HG02970 (cell line): Measurements from ENCODE around the gene UGGT2.
"Not testable (repeated sequence)": the region's sequence is repeated elsewhere in the genome, so short reads cannot be mapped to it uniquely, and the experiment has no call there.

Experiments used
- ATAC-seq: cut with Tn5 transposase; IDR thresholded peaks from one replicate; pipeline ENCODE4 v1.9.1; 2021; ENCODE audit warnings: mild to moderate bottlenecking, moderate library complexity, moderate number of reproducible peaks; ENCODE audit not compliant: unreplicated experiment, low FRiP score

The UGGT2 gene

DNA sequence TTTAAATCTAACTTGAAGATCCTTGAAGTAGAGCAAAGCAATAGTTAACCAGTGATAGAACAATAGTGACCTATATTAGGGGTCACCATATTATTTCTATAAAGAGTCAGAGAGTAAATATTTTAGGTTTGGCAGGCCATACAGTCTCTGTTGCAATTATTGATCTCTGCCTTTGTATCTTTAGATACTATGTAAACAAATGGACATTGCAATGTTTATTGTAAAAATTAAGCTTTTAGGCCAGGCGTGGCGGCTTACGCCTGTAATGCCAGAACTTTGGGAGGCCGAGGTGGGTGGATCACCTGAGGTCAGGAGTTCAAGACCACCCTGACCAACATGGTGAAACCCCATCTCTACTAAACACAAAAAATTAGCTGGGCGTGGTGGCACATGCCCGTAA, 80.5 kb downstream of the UGGT2 start:
- ATAC-seq = not testable (repeated sequence)

DNA sequence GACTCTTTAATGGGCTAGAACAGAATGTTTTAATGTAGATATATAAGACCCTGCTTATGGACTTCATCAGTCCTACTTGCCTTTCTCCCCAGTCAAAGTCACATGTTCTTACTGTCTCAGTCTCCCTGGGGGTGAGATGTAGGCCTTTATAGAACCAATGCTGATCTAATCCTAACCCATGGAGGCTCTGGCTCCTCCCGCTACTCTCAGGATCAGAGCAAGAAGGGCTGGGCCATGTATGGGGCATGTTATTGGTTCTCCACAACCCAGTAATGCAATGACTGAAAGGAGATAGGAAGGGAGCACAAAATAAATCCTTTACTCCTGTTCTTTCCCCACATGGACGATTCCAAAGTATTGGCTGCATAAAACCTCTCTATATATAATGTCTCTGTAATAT, 82.3 kb downstream of the UGGT2 start:
- no peak for ATAC-seq

- ATAC-seq = no peak
Measured at GRCh38 chr13:95968906-95969305, 84.3 kb downstream of the UGGT2 start.

- no peak for ATAC-seq
Measured at GRCh38 chr13:95957331-95957730, 95.9 kb downstream of the UGGT2 start.

DNA sequence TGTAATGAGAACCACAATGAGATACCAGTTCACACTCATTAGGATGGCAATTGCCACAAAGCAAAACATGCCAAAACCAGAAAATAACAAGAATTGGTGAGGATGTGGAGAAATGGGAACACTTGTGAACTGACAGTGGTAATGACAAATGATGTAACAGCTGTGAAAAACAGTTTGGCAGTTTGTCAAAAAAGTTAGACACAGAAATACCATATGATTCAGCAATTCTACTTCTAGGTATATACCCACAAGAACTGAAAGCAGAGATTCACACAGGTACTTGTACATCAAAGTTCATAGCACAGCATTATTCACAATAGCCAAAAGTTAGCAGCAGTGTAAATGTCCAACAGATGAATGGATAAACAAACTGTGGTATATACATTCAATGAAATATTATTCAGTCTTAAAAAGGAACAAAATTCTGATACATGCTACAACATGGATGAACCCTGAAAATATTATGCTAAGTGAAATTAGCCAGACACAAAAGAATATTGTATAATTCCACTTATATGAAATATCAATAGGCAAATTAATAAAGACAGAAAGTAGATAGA, 96.5 kb downstream of the UGGT2 start:
- no peak for ATAC-seq

- no peak for ATAC-seq
Measured at GRCh38 chr13:95955719-95956118, 97.5 kb downstream of the UGGT2 start.

DNA sequence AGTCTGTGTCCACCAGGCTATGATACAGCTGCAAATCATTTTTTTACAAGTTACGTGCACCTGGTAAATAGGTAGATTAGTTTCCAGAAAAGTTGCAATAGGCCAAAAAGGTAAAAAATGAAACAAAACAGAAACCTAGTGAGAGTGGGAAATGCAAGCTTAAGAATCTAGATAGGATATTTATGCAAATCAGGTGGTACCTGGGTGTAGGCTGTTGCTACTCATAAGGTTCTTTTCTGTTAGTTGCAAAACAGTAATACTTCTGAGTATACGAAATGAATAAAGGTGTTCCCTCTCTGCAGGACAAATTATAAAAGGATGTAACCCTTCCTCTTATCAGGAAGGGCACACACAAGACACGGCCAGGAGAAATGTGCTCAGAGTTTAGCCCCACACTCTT, 97.9 kb downstream of the UGGT2 start:
- no peak for ATAC-seq

DNA sequence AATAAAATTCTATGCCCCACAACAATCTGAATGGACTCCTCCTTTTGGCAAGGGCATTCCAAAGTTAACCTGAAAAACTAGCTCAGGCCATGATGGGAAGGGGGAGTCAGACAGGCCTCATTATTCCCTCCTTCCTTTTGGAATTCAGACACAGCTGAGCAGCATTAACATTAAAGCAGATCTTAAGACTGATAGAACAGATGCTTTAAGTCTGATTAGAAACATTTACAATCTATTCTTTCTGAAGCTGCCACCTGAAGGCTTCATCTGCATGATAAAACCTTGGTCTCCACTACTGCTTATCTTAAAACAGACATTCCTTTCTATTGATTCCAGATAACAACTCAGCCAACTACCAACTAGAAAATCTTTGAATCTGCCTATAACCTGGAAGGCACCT, 98.9 kb downstream of the UGGT2 start:
- ATAC-seq = no peak

DNA sequence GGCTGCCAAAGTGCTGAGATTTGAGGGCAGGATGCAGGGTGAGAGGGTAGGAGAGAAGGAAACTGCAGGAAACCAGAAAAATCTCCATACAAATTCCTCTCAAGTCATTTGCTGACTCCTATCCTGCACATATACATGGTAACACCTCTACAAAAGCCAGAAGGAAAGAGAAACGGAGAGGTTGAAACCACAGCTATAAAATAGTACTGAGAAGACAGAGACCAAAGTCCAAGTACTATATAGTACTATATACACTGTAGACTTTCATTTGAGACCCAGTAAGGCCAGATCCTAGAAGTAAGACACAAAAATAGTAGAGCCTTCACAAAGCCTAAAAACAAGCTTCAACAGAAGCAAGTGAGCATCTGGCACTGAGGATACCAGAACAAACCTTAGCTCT, 103.1 kb downstream of the UGGT2 start:
- no peak for ATAC-seq

DNA sequence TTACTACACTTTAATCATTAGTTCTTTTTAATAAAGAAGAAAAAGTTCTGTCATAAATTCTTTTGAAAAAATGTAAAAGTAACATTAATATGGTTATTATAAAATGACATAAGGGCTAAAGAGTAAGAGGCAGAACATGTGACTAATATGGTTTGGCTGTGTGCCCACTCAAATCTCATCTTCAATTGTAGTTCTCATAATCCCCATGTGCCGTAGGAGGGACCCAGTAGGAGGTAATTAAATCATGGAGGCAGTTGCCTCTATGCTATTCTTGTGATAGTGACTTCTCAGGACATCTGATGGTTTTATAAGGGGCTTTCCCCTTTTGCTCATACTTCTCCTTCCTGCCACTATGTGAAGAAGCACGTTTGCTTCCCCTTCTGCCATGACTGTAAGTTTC, 104.5 kb downstream of the UGGT2 start:
- ATAC-seq = no peak

DNA sequence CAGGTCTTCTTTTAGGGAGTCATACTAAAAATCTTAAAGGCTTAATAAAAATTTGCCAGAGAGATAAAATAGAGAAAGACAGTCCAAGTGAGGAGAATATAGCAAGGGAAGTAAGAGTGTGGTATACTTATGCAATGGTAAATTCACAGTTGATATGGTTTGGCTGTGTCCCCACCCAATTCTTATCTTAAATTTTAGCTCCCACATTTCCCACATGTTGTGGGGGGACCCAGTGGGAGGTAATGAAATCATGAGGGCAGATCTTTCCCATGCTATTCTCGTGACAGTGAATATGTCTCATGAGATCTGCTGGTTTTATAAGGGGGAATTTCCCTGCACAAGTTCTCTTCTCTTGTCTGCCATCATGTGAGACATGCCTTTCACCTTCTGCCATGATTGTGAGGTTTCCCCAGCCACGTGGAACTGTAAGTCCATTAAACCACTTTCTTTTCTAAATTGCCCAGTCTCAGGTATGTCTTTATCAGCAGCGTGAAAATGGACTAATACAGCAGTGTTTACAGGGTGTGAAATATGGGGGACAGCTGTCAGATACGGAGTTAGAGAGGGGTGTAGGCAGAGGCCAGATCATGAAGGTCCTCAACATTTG, 115.4 kb downstream of the UGGT2 start:
- no peak for ATAC-seq

- no peak for ATAC-seq
Measured at GRCh38 chr13:95931300-95932025, 121.7 kb downstream of the UGGT2 start.

GRCh38 chr13:95929430-95929829, 123.8 kb downstream of the UGGT2 start:
- ATAC-seq = no peak

DNA sequence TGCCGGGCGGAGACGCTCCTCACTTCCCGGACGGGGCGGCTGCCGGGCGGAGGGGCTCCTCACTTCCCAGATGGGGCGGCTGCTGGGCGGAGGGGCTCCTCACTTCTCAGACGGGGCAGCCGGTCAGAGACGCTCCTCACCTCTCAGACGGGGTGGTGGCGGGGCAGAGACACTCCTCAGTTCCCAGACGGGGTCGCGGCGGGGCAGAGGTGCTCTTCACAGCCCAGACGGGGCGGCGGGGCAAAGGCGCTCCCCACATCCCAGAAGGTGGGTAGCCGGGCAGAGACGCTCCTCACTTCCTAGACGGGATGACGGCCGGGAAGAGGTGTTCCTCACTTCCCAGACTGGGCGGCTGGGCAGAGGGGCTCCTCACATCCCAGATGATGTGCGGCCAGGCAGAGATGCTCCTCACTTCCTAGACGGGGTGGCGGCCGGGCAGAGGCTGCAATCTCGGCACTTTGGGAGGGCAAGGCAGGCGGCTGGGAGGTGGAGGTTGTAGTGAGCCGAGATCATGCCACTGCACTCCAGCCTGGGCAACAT, 124.8 kb downstream of the UGGT2 start:
- ATAC-seq = not testable (repeated sequence)

DNA sequence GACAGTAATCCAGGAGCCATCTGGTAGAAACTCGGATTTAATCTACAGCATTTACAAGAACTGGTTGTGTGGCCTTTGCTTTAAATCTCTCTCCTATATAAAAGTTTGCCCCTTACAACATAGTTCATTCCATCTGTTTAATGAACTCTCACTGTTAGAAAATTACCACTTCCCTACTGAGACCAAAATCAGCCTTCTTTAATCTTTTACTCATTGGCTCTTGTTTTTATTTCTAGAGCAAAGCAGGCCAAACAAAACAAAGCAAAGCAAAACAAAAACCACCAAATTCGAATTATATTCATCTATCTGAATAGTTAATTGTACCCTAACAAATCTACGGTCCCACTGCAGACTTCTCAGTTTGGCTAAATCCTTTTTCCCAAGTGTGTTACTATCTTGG, 127.0 kb downstream of the UGGT2 start:
- no peak for ATAC-seq

GRCh38 chr13:95924389-95924994, 128.7 kb downstream of the UGGT2 start:
- ATAC-seq = no peak

GRCh38 chr13:95921485-95921884, 131.7 kb downstream of the UGGT2 start:
- ATAC-seq = no peak

- ATAC-seq = no peak
Measured at GRCh38 chr13:95920485-95920884, 132.7 kb downstream of the UGGT2 start.

DNA sequence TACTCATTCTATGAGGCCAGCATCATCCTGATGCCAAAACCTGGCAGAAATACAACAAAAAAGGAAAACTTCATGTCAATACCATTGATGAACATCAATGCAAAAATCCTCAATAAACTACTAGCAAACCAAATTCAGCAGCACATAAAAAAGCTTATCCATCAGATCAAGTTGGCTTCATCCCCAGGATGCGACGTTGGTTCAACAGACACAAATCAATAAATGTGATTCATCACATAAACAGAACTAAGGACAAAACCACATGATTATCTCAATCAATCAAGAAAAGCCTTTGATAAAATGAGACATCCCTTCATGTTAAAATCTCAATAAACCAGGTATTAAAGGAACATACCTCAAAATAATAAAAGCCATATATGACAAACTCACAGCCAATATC, 134.3 kb downstream of the UGGT2 start:
- ATAC-seq = no peak

DNA sequence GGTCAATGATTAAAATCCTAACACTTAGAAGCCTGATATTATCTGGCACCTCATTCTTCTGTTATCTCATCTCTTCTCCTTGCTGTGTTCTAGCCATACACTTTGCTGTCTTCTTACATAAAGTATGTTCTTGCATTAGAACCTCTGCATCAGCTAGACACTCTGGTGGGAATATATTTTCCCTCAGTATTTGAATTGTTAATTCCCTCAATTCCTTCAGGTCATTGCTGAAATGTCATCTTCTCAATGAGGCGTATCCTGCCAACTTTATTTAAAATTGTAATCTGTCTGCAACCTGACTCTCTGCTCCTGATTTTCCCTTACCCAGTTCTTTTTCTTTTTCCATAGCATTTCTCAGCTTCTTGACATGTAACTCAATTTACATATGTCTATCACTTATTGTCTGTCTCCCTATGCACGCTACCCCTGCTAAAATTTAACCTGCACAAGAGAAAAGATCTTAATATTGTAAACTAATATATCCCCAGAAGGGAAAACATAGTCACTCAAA, 138.2 kb downstream of the UGGT2 start:
- ATAC-seq = no peak

GRCh38 chr13:95906999-95907398, 146.2 kb downstream of the UGGT2 start:
- no peak for ATAC-seq
